GM11168 (cell line): ENCODE data around the gene SVOPL.
"Not testable (repeated sequence)": the region's sequence is repeated elsewhere in the genome, so short reads cannot be mapped to it uniquely, and the experiment has no call there.

ENCODE experiments used
- in situ Hi-C: fragments of 300-500 bp; cut with MboI; formaldehyde crosslinking; loops from one replicate; pipeline ENCODE4 v1.12.0; 2022; ENCODE audit warnings: low sequenced_read_pairs; ENCODE audit not compliant: unreplicated experiment

Gene SVOPL

DNA sequence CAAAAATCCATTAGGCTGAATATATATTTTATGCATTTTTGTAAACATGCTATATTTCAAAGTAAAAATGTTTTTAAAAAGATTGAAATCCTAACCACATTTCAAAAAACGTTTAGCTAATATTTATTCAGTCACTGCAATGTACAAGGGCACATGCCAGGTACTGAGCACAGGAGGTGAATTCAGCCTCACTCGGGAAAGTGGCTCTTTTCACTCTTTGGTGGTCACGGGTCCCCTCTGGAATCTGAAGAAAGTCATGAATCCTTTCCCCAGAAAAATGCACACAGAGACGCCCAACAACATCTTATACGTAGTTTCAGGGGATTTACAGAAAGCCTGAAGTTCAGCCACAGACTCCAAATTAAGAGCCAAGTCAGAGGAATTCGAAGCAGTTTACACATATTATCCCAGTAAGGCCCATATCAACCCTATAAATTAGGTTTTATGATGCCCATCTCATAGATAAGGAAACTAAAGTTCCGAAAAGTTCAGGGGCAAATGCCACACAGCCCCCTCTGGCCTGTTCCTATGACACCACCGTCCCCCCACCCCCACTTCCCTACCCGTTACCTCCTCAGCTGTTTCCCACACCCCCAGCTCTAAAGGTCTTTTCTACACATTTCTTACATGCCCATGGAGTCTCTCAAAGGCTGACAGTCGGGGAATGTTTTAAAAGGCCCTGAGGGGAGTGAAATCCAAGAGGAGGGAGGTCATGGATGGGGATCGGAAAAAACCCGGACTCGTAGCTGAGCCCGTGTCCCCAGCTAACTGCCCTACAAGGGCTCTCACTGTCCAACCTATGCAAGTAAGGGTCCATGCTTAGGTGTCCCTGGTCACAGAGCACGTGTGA lies 9.6 kb upstream of the SVOPL start:
- in situ Hi-C loops, result no loop called here

GRCh38 chr7:138705167-138705566 lies 4.0 kb upstream of the SVOPL start:
- in situ Hi-C loops, result no loop called here

- in situ Hi-C loops, result no loop called here
Measured at GRCh38 chr7:138701537-138701923, 368 bp upstream of the SVOPL start.

DNA sequence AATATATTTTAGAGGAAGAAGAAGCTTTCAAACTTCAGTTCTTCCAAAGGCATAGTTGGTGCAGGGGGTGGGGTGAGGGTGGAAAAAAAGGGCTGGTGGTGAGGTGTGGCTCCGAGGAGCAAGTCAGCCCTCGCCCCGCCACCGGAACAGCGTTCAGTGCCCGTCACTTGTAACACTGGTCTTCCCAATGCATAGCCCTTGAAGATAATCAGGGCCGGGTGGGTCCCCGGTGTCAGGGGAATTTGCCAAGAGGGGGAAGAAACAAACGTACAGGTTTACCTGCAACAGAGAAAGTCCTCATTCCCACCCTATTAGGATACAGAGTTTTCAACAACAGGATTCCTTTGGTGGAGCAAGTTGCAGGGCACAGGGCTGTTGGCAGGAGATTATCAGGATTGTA lies 1.5 kb downstream of the SVOPL start:
- in situ Hi-C loops, result no loop called here

GRCh38 chr7:138698281-138698680 lies 2.9 kb downstream of the SVOPL start:
- in situ Hi-C loops, result no loop called here

DNA sequence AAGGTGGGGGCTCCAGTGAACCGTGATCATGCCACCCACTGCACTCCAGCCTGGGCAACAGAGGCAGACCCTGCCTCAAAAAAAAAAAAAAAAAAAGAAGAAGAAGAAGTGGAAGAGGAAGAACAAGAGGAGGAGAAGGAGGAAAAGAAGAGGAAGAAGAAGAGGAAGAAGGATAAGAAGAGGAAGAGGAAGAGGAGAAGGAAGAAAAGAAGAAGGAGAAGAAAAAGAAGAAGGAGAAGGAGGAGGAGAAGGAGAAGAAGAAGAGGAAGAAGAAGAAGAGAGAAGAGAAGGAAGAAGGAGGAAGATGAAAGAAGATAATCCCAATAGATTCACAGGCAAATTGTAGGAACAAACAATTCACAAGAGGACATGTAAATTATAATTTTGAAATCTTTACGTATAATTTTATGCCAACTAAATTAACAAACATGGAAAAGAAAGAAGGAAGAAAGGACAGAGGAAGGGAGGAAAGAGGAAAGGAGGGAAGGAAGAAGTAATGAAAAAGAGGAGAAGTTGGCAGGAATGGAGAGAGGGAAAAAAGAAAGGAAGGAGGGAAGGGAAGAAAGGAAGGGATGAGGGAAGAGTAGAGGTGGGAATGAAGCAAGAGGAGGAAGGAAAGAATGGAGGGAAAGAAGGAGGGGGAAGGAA lies 3.5 kb downstream of the SVOPL start:
- in situ Hi-C loops, result no loop called here

DNA sequence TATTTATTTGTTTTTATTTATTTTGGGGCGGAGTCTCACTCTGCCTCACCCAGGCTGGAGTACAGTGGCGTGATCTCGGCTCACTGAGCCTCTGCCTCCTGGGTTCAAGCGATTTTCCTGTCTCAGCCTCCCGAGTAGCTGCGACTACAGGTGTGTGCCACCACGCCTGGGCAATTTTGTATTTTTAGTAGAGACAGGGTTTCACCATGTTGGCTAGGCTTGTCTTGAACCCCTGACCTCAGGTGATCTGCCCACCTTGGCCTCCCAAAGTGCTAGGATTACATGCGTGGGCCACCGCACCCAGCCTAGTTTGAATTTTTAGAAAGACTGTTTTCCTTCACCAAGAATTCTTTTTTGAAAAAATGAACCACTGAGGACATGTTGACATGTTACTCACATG lies 5.4 kb downstream of the SVOPL start:
- in situ Hi-C loops, result not testable (repeated sequence)

GRCh38 chr7:138695106-138695505 lies 6.1 kb downstream of the SVOPL start:
- in situ Hi-C loops, result no loop called here

DNA sequence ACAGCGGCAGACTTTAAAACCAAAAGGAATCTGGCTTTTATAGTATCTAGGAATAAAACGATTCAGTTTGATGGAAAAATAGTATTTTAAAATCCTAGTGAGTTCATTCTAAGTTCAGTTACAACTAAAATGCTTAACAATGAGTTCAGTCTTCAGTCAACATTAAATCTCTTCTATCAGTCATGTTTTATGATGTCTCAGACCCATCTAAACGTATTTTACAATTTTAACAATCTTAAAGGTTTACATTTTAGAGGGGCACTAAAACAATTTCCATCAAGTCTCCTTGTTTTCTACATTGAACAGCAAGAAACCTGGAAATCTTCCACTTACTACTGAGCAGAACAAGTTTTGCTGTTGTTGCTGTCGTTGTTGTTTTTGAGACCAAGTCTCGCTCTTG lies 10.0 kb downstream of the SVOPL start:
- in situ Hi-C loops, result no loop called here

- in situ Hi-C loops, result no loop called here
Measured at GRCh38 chr7:138690495-138690894, 10.7 kb downstream of the SVOPL start.

- in situ Hi-C loops, result not testable (repeated sequence)
Measured at GRCh38 chr7:138688037-138688436, 13.1 kb downstream of the SVOPL start.

GRCh38 chr7:138684340-138684739 lies 16.8 kb downstream of the SVOPL start:
- in situ Hi-C loops, result no loop called here

DNA sequence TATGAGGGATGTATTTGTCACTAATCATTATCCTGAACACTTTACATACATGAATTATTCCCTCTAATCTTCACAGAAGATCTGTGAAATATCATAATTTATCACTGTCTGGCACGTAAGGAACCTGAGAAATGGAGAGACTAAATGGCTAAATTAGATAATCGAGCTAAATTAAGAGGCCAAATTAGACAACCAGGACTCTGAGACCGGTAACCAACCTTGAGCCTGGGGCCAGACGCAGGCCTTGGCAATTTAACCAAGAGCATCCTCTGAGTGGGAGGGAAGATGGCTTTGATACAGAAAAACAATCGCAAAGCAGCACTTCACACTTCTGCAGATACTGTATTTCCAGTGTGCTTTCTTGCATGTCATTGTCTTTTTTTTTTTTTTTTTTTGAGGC lies 21.4 kb downstream of the SVOPL start:
- in situ Hi-C loops, result no loop called here

GRCh38 chr7:138670594-138670993 lies 30.6 kb downstream of the SVOPL start:
- in situ Hi-C loops, result no loop called here

DNA sequence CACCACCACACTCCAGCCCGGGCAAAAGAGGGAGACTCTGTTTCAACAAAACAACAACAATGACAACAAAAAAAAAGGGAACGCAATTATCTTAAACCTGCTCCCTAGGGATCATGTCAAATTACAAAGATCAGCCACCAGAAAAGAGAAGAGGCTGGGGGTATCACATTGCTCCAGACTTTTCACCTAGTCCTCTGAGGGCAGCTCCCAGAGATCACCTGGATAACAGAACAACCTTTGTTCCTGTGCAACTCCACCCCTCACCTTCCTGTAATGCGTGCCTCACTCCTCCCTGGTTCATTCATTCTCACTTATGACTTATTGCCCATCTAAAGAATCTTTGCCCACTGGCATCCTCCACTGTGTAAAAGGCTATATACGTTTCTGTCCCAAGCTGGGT lies 31.8 kb downstream of the SVOPL start:
- in situ Hi-C loops, result no loop called here

DNA sequence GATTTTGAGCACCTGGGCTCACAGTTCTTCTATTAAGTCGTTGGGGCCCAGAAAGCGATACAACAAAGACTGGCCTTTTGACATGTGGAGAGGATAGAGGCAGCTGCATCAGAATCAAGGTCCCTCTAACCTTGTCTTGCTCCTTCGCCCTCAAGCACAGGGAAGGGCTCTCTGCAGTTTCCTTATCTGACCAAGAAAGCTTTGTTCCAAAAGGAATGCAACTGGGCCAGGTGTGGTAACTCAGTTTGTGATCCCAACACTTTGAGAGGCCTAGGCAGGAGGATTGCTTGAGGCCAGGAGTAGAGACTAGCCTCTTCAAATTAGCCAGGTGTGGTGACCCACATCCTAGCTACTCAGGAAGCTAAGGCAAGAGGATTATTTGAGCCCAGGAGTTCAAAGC lies 32.2 kb downstream of the SVOPL start:
- in situ Hi-C loops, result no loop called here

DNA sequence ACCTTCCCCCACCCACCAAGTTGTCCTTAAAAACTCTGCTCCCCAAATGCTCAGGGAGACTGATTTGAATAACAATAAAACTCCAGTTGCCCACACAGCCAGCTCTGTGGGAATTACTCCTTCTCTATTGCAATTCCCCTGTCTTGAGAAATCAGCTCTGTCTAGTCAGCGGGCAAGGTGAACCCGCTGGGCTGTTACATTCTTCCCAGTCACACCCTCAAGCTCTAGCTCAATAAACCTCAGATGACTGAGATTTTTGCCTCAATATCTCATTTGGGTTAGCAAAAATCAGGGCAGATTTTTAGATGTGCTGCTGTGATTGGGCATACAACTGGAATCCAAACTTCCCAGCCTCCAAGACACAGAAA lies 32.9 kb downstream of the SVOPL start:
- in situ Hi-C loops, result no loop called here

- in situ Hi-C loops, result no loop called here
Measured at GRCh38 chr7:138667535-138668228, 33.5 kb downstream of the SVOPL start.

GRCh38 chr7:138666385-138666784 lies 34.8 kb downstream of the SVOPL start:
- in situ Hi-C loops, result no loop called here

DNA sequence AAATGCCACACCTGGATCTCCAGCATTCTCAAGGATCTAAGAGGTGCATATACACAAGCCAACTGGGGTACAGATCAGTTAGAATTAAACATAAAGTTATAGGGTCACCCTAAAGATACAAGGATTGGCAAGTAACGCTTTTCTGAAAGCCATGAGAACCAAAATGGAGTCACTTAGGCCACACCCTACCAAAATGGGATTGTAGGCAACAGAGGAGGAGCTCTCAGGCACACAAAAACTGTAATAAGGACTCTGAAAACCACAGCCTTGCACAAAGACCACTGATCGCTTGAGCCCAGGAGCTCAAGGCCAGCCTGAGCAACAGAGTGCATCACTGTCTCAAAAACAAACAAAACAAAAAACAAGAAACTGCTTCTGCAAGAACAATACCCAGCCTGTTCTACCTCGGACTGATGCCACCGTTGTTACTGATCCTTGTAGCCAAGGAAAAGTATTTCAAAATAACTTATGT lies 35.5 kb downstream of the SVOPL start:
- in situ Hi-C loops, result no loop called here

DNA sequence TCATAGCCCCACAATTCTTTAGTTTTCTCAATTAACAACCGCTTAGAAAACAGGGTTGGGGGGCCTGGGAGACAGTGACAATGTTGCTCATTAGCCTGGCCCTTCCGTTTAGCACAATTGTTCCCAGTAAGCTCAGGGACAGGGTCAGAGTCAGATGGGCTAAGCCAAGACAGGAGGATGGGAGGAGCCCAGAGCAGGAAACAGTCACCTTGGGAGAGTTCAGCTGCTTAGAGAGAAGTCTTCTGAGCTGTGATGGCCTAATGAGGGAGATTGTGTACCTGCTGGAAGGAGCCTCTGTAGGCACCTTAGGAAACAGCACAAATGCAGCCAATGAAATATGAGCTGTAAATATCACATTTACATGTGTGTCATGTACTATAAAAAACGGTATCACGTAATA lies 35.9 kb downstream of the SVOPL start:
- in situ Hi-C loops, result no loop called here
